HG03196 (cell line): ENCODE results near the gene POLN.

ENCODE experiments used
- ATAC-seq: cut with Tn5 transposase; IDR thresholded peaks from one replicate; pipeline ENCODE4 v1.9.1; 2021; ENCODE audit not compliant: unreplicated experiment

POLN gene

GRCh38 chr4:2241410-2242353 lies at the start of gene POLN, which contains the start of gene HAUS3:
POLN (minus strand) TSS chr4:2242121; CDS start chr4:2229231, 12,890 bp downstream.
HAUS3 (minus strand) TSS chr4:2242121; CDS start chr4:2240946, 1,175 bp downstream.
- peak; percentile 80 for ATAC-seq

GRCh38 chr4:2290974-2291704 lies 49.2 kb upstream of the POLN start:
- ATAC-seq, result no peak

GRCh38 chr4:2290488-2290887 lies 48.6 kb upstream of the POLN start:
- no peak for ATAC-seq

- ATAC-seq, result no peak
Measured at GRCh38 chr4:2289955-2290333, 48.0 kb upstream of the POLN start.

- no peak for ATAC-seq
Measured at GRCh38 chr4:2289311-2289954, 47.5 kb upstream of the POLN start.

- ATAC-seq, result no peak
Measured at GRCh38 chr4:2288051-2288541, 46.2 kb upstream of the POLN start.

- no peak for ATAC-seq
Measured at GRCh38 chr4:2287594-2287915, 45.6 kb upstream of the POLN start.

GRCh38 chr4:2286904-2287593 lies 45.1 kb upstream of the POLN start:
- no peak for ATAC-seq

- ATAC-seq, result no peak
Measured at GRCh38 chr4:2285613-2286381, 43.9 kb upstream of the POLN start.

GRCh38 chr4:2284934-2285612 lies 43.2 kb upstream of the POLN start:
- no peak for ATAC-seq

GRCh38 chr4:2284161-2284933 lies 42.4 kb upstream of the POLN start:
- ATAC-seq, result no peak

- no peak for ATAC-seq
Measured at GRCh38 chr4:2283199-2283711, 41.3 kb upstream of the POLN start.

- peak; percentile 74 for ATAC-seq
Measured at GRCh38 chr4:2281575-2282343, 39.8 kb upstream of the POLN start.

- ATAC-seq, result no peak
Measured at GRCh38 chr4:2280531-2281300, 38.8 kb upstream of the POLN start.

- ATAC-seq, result no peak
Measured at GRCh38 chr4:2277956-2278355, 36.0 kb upstream of the POLN start.

- ATAC-seq, result no peak
Measured at GRCh38 chr4:2276581-2277325, 34.8 kb upstream of the POLN start.
